GM19099 (cell line): Measurements from ENCODE around the gene COL19A1.
A peak's percentile ranks its signal among the peaks of the same experiment; 100 is the strongest.

Experiments used
- POLR2A ChIP-seq: IDR thresholded peaks from 3 replicates; pipeline ENCODE4 v1.6.1; 2011; ENCODE audit warnings: low read depth; ENCODE audit not compliant: insufficient read length; ENCODE audit errors: extremely low read depth

The COL19A1 gene

DNA sequence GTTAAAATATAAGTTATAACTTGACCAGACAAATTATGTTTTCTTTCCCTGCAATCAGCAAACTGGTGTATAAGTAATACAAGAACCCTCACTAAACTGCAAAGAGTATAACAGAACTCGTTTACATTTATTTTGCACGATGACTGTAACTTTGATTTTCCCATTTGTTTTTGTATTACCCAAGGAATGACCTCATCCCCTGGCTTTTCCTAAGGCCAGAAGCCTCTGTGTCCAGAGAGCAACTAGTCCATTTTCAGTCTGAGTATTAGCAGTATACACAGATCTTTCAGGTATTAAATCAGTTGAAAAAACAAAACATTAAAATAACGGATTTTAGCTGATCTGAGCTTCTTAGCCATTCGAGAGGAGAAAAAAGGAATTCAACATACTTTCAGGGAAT is 17.2 kb downstream of the COL19A1 start:
- no peak for TF ChIP-seq POLR2A

- no peak for TF ChIP-seq POLR2A
Observed at GRCh38 chr6:69884231-69884630, 17.9 kb downstream of the COL19A1 start.

DNA sequence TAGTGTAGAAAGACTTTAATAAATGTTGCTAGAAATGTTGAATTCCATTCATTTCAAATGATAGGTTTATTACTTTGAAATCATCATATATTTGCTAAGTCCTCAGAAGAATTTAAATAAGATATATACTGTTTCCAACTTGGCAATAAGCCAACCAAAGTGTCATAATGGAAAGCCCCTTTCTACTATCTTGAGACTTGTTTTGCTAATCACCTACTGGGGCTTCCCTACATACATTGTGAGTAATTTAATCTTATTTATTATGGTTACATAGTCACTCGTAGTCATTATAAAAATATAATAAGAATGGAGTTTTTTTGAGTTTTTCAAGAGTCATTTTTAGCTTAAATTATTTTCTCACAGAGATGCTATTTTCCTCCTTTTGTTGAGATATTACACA is 20.7 kb downstream of the COL19A1 start:
- TF ChIP-seq POLR2A, result no peak

- TF ChIP-seq POLR2A, result no peak
Observed at GRCh38 chr6:69887714-69888345, 21.5 kb downstream of the COL19A1 start.

DNA sequence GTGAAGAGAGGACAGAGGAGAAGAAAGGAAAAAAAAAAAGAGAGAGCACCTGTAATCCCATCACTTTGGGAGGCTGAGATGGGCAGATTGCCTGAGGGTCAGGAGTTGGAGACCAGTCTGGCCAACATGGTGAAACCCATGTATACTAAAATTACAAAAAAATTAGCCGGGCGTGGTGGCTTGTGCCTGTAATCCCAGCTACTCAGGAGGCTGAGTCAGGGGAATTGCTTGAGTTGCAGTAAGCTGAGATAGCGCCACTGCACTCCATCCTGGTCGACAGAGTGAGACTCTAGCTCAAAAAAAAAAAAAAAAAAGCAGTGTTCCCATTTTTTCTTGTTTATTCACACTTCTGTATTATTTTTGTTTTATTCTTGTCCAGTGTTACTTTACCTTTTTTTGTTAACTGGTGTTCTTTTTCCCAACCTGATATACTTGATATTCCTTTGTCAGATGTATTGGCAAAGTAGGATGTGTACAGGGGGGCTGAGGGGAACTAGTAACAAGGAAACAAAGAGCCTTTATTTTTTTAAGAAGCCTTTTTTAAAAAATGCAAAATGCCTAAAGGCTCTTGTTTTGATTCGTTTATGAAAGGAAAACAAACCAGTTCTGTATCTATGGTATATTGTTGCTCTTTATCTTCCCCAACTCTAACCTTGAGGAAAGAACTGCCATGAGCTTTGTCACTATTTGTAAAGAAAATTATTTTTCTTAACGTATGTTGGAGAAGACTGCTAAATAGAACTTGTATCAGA is 22.3 kb downstream of the COL19A1 start:
- TF ChIP-seq POLR2A, result no peak

DNA sequence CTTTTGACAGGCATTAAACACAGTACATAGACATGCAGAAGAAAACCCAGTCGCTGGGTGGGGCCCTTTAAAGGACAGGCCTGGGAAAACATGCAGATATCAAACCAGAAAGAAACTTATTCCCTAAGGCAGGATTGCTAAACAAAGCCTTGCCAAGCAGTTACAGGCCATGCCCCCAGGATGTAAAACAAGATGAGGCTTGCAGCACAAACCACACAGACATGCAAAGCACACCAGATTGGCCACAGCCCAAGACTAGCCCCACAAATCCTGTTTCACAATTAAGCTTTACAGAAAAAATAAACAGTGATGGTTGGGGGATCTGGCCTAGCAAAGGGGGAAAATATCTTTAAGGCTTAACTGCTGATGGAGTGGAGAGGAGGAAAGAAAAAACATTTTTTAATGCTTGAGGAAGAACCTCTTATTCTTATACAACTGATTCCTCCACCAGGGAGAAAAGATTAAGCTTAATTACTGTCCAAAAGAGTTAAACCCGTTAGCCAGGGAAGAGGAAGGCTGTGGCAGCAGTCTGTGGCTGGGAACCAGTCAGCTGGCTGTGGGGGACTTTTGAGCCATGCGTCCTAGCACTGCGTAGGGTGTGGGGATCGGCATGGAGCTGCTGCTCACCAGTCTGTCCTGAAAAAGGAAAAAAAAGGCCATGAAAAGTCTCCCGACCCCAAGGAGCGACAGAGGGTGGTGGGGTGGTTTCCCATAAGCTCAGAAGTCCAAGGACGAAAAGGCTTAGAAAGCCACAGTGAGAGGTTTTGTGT is 28.4 kb downstream of the COL19A1 start:
- TF ChIP-seq POLR2A, result peak; percentile 8

- no peak for TF ChIP-seq POLR2A
Observed at GRCh38 chr6:69895396-69895795, 29.0 kb downstream of the COL19A1 start.

DNA sequence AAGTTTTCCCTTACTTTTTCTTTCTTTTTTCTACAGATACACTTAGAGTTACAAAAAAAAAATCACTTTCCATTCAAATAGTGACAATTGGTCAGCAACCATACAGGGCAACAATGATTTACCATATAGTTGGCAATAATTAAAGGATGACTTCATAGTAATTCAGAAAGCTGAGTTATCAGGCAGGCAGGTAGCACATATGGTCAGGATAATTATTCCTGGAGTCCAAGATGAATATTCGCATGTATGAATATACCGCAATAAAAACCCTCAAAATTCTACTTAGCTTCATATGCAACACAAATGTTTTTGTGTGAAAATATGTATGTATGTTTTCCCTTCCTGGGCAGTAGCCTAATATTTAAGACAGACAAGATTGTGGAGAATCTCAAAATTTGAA is 34.5 kb downstream of the COL19A1 start:
- TF ChIP-seq POLR2A, result no peak

GRCh38 chr6:69901361-69901760 is 35.0 kb downstream of the COL19A1 start:
- no peak for TF ChIP-seq POLR2A

GRCh38 chr6:69907981-69908498 is 41.7 kb downstream of the COL19A1 start:
- no peak for TF ChIP-seq POLR2A

GRCh38 chr6:69913361-69913760 is 47.0 kb downstream of the COL19A1 start:
- TF ChIP-seq POLR2A, result no peak

DNA sequence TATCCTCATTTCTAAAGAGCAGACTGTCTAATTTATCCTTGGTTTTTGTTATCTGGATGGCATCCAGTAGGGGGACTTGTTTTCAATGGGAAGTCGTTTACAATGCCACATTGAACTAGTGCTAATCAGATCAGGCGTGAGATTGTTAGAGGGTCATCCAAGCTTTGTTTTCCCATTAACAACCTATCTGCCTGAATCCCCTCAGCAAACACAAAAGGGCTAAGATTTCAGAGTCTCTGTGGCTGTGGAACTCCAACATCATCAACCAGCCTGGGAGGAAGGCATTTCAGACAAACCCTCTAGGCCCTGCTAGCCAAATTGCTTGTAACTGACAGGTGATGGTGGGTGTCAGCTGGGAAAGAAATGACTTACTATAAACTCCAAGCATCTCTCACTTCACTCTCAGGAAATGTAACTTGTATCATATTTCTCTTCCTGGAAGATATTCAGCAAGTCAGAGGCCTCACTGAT is 47.7 kb downstream of the COL19A1 start:
- no peak for TF ChIP-seq POLR2A

DNA sequence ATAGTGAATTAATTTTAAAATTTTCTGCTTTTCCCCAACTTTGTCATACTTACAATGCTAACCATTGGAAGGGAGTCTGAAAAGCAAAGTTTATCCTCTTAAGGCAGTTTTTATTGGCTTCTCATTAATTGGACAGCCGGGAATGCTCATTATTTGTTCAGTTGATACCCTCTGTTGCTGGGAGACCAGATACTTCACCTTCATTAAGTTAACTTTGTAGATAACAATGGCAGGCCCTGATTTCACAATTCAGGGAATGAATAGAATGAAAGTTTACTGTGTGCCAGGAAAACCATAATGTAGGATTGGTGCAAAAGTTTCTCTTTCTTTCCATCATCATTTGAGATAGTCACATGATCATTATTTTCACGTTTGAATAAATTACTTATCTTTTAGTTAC is 49.0 kb downstream of the COL19A1 start:
- TF ChIP-seq POLR2A, result no peak

- TF ChIP-seq POLR2A, result no peak
Observed at GRCh38 chr6:69917834-69918233, 51.5 kb downstream of the COL19A1 start.

GRCh38 chr6:69918813-69919475 is 52.6 kb downstream of the COL19A1 start:
- no peak for TF ChIP-seq POLR2A

DNA sequence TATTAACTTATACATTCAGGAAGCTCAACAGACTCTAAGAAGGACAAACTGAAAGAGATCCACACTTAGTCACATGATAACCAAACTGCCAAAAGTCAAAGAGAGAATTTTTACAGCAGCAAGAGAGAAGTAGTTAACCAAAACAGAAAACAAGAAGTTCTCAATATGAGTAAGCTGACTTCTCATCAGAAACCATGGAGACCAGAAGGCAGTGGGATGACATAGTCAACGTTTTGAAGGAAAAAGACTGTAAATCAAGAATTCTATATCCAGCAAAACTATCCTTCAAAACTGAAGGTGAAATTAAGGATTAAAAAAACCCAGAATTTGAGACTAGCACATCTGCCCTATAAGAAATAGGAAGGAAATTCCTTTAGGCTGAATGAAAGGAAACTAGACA is 60.4 kb downstream of the COL19A1 start:
- TF ChIP-seq POLR2A, result no peak

DNA sequence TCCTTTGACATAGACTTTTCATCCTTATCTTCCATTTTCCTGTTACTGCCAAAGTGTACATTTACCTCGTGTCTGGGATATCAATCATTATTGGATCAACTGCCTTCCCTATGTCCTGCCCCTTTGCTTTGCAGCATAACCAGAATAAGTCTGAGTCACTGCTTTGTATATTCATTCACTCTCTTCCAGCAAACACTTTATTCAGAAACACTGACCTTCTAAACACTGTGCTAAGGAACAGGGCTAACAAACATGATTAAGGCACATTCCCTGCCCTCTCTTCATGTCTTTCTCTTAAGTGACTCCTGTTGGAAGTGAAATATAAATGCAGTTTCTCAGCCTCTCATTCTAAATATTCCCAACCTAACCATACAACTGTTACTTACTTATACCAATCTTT is 66.9 kb downstream of the COL19A1 start:
- no peak for TF ChIP-seq POLR2A
